HG02623 (cell line): ENCODE results near the gene PLK5.
"Not testable (repeated sequence)": the region's sequence is repeated elsewhere in the genome, so short reads cannot be mapped to it uniquely, and the experiment has no call there.

Source experiments
- ATAC-seq: cut with Tn5 transposase; IDR thresholded peaks from one replicate; pipeline ENCODE4 v1.9.1; 2021; ENCODE audit warnings: moderate library complexity; ENCODE audit not compliant: unreplicated experiment

The PLK5 gene

GRCh38 chr19:1491114-1491848 lies 32.6 kb upstream of the PLK5 start, which contains the start of gene REEP6:
Gene REEP6, plus strand, starts transcription at chr19:1491181. Its CDS starts 89 bp downstream, at chr19:1491270.
- ATAC-seq = no peak

- ATAC-seq = no peak
These were observed 32.1 kb upstream of the PLK5 start for GRCh38 chr19:1491849-1492170.

GRCh38 chr19:1492474-1493006 lies 31.3 kb upstream of the PLK5 start:
- no peak for ATAC-seq

- ATAC-seq = no peak
These were observed 29.6 kb upstream of the PLK5 start for GRCh38 chr19:1494115-1494815.

GRCh38 chr19:1495051-1495798 lies 28.7 kb upstream of the PLK5 start:
- no peak for ATAC-seq

- ATAC-seq = no peak
These were observed 27.8 kb upstream of the PLK5 start for GRCh38 chr19:1495799-1496713.

- no peak for ATAC-seq
These were observed 26.9 kb upstream of the PLK5 start for GRCh38 chr19:1496714-1497577.

- ATAC-seq = no peak
These were observed 26.2 kb upstream of the PLK5 start for GRCh38 chr19:1497578-1498235.

- not testable (repeated sequence) for ATAC-seq
These were observed 24.6 kb upstream of the PLK5 start for GRCh38 chr19:1499231-1499630.

GRCh38 chr19:1501200-1501595 lies 22.7 kb upstream of the PLK5 start:
- no peak for ATAC-seq

GRCh38 chr19:1502433-1503088 lies 21.3 kb upstream of the PLK5 start:
- no peak for ATAC-seq

GRCh38 chr19:1503089-1503924 lies 20.6 kb upstream of the PLK5 start:
- ATAC-seq = no peak

GRCh38 chr19:1503925-1504773 lies 19.7 kb upstream of the PLK5 start:
- no peak for ATAC-seq

- no peak for ATAC-seq
These were observed 18.9 kb upstream of the PLK5 start for GRCh38 chr19:1505012-1505411.

GRCh38 chr19:1505991-1506881 lies 17.6 kb upstream of the PLK5 start:
- ATAC-seq = no peak

GRCh38 chr19:1507192-1507660 lies 16.7 kb upstream of the PLK5 start:
- no peak for ATAC-seq
